Smooth muscle cell of the brain vasculature (primary cell): ENCODE results near the gene HMOX1.

Experiments
- DNase-seq: peaks from one replicate; pipeline ENCODE4 v3.0.0-alpha.2; 2012; ENCODE audit warnings: low read depth, low spot score

Gene HMOX1, protein sequence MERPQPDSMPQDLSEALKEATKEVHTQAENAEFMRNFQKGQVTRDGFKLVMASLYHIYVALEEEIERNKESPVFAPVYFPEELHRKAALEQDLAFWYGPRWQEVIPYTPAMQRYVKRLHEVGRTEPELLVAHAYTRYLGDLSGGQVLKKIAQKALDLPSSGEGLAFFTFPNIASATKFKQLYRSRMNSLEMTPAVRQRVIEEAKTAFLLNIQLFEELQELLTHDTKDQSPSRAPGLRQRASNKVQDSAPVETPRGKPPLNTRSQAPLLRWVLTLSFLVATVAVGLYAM

GRCh38 chr22:35380537-35381423 lies at the start of gene HMOX1:
Gene HMOX1 (plus strand): TSS chr22:35381096. CDS start chr22:35381174, 78 bp downstream.
- DNase-seq: peak; percentile 59

GRCh38 chr22:35332278-35332677 lies 48.6 kb upstream of the HMOX1 start:
- DNase-seq: no peak

- no peak for DNase-seq
Observed at GRCh38 chr22:35333220-35333619, 47.7 kb upstream of the HMOX1 start.

GRCh38 chr22:35334004-35334403 lies 46.9 kb upstream of the HMOX1 start:
- no peak for DNase-seq

- no peak for DNase-seq
Observed at GRCh38 chr22:35335468-35335867, 45.4 kb upstream of the HMOX1 start.

GRCh38 chr22:35335936-35336781 lies 44.7 kb upstream of the HMOX1 start:
- DNase-seq: no peak

DNA sequence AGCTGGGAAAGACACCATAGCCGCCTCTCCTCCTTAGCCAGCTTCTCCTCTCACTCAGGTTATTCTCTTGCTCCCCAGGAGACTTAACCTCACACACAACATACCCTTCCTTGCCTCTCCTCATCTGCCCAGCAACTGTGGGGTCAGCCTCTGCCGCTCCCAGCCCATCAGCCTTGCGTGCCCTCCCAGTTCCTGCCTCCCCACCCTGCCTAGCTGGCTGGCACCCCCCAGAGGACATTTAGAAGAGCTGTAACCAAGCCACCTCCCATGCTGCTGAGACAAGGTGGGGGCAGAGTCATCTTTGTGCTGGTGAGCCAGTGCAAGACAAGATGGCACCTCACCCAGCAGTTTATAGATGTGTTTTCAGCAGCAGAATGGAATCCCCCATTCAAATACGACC lies 43.0 kb upstream of the HMOX1 start:
- no peak for DNase-seq

- no peak for DNase-seq
Observed at GRCh38 chr22:35341090-35341874, 39.6 kb upstream of the HMOX1 start.

- no peak for DNase-seq
Observed at GRCh38 chr22:35342390-35342789, 38.5 kb upstream of the HMOX1 start.

GRCh38 chr22:35343664-35344550 lies 37.0 kb upstream of the HMOX1 start:
- no peak for DNase-seq

GRCh38 chr22:35344956-35345690 lies 35.8 kb upstream of the HMOX1 start:
- DNase-seq: no peak

DNA sequence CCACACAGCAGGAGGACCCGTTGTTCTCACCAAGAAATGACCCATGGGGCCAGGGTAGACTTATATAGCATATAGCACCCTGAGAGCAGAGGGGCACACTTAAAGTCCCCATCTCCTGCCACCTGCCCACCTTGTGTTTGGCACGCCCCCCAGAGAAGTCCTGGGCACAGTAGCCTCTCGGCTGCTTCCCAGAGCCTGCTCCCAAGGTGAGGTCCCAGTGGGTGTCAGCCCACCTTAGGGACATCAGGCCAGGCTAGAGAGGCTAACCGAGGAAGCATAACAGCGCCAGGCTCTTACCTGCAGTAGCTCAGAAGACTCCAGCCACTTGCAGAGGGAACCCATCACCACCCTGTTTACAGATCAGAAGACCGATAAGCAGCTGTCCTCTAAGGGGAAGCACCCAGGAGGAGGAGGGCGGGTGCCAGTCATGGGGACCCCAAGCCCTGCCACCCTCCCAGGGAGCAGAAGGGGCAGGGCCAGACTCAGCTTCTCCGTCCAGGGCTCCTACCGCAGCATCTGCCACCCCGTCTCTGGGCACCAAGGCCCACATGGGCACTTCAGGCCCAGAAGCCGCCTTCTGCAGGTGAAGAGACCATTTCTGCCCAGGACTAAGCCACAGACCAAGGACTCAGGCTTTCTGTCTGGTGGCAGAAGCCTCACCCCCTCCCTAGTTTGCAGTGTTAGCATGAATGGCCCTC lies 34.9 kb upstream of the HMOX1 start:
- DNase-seq: no peak

GRCh38 chr22:35346596-35347220 lies 34.2 kb upstream of the HMOX1 start:
- DNase-seq: no peak

- no peak for DNase-seq
Observed at GRCh38 chr22:35347462-35347861, 33.4 kb upstream of the HMOX1 start.

DNA sequence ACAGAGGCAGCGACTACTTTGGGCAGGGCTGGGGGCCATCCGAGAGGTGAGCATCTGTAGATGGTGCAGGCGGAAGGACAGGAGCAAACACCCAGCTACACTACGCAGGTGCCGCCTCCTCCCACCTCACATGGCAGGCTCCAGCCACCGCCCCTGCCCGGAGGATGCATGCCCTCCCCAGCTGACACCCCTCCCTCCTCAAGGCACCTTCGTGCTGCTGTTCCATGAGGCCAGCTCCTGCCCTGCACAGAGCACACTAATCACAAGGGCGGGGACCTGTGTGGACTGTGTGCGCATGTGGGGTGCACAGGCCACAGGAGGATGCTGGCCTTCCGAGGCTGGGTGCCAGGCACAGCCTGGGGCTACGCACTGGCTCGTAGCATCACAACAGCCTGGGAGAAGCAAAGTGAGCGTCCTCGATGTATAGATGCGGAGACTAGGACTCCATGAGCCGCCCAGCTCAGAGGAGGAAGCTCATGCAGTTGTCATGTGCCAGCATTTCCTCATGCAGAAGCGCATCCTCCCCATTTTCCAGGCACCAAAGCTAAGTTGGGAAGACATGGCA lies 32.8 kb upstream of the HMOX1 start:
- DNase-seq: no peak

DNA sequence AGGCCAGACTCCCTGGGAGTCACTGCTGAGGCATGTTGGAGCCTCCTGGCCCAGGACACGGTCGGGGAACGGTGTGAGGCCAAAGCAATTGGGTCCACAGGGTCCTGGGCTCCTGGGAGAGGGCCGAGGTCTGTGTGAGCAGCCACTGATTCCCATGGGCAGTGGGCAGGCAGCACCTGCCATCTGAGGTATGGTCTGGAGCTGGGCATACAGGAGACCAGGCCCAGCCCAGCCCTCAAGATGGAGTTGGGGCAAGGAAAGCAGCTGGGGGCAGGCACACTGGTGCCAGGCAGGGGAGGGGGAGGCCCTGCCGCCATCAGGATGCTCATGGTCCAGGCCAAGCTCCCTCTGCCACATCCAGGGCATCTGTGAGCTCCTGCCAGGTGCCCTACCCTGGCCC lies 32.2 kb upstream of the HMOX1 start:
- no peak for DNase-seq

- DNase-seq: no peak
Observed at GRCh38 chr22:35349368-35349703, 31.6 kb upstream of the HMOX1 start.
